Cardiac atrium fibroblast (primary cell): Measurements from ENCODE around the gene SOX18. TPM values are rescaled to one million over a fixed set of nuclear protein-coding genes. Genes with fewer than 3 reads are reported as not detected.

Experiments
- total RNA-seq: library from RNA; depleted of rRNA; stranded (reverse); fragments of >200 nt; gene quantifications from 2 replicates; pipeline ENCODE4 v1.2.3, GENCODE V29; 2015

SOX18 gene
- total RNA-seq: 0.36 and 1.8 TPM in 2 replicates

GRCh38 chr20:64049060-64049877, at the start of gene SOX18:
Gene SOX18 (minus strand): TSS chr20:64049639. CDS start chr20:64049516, 123 bp downstream.

DNA sequence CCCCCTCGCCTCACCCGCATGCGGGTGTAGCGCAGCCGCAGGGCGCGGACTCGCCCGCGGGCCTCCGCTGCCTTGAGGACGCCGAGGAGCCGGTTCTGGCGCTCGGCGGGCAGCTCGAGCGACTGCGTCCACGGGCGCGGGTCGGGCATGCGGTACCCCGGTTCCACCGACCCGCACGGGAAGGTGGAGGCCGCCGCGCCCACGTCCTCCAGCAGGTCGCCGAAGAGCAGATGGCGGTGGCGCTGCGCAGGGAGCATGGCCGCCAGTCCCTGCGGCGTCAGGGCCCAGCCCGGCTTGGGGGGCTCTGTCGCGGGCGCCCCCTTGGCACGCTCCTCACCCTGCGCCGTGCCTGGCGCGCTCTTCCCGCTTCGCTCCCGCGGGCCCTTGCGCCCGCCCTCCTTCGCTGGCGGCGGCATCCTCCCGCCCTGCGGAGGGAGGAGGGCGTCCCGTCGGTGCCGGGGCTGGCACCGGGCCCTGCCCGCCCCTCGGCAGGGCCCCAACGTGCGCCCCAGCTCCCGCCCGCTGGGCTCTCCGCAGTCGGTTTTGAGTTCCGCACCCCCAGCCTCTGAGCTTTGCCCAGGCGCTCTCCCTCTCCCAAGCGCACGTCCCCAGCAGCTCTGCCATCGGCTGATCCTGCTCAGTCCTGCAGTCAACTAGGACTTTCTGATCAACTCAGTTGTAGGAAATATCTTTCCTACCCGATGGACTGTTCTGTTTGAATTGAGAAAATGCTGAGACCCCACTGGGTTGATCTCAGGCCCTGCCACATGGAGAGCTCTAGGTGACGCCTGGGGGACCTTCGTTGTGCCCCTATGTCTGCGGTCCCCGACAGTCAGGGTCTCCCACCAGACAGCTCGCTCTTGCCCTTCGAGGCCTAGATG, 34.6 kb upstream of the SOX18 start, which contains the start of gene LKAAEAR1:
TSS of gene LKAAEAR1 (minus strand) at position 595 of the 881 bp plus-strand sequence. CDS start at position 416, 179 bp downstream.

GRCh38 chr20:64080013-64080812, 30.8 kb upstream of the SOX18 start, which contains the start of gene OPRL1:
Gene OPRL1 (plus strand): TSS chr20:64080082. CDS start chr20:64092721, 12,639 bp downstream.

GRCh38 chr20:64079273-64080012, 30.0 kb upstream of the SOX18 start, which contains the start of gene RGS19:
Gene RGS19 (minus strand): TSS chr20:64079518. CDS start chr20:64076886, 2,632 bp downstream.

DNA sequence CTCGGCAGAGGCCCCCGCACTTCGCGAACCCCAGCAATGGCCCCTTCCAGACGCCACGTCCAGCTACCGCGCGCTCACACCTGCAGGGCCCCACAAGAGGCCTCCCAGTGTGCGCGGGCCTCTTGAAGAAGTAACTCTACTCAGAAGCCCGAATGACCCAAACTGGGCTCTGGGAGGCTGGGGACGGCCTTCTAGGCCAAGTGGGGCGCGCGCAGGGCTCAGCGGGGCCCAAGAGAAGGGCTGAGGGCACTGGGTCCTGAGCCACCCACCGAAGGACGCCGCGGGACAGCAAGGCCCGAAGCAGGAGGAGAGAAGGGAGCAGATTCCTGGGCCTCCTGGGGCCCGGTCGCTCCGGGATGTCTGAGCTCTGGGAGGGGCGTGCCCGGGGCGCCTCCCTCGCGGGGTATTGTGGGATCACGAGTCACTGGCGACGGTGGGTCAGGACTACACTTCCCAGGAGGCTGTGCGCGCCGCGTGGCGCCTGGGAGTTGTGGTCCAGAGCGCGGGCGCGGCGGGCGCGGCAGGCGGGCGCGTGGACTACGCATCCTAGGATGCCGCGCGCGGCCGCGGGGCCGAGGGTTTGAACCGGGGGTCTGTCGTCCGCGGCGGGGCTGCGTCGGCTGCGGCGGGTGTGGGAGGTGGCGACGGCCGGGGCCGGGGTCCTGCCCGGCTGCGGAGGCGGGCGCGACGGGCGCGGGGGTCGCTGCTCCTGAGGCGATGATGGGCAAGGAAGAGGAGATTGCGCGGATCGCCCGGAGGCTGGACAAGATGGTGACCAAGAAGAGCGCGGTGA, 13.4 kb upstream of the SOX18 start, which contains the start of gene TCEA2:
TSS of gene TCEA2 (plus strand) at position 603 of the 793 bp plus-strand sequence. CDS start at position 718, 115 bp downstream.

DNA sequence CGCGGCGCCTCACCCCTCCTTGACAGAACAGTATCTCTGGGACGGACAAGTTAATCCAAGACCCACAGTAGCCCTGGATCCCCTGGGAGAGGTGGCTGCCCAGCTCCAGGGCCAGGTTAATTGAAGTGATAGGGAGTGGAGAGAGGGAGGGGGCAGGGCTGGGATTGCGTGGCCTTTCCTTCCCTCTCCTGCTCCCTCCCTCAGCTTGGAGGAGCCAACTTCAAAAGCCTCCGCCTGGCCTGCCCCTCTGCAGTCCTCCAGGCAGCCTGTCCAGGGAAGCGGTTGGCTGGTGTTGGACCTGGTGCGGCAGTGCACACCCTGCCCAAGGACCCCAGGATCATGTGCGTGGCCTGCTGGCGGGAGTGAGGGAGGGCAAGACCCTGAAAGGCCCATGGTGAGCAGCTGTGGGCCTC, 13.5 kb downstream of the SOX18 start, which contains the start of gene C20orf204:
TSS of gene C20orf204 (plus strand) at position 250 of the 413 bp plus-strand sequence. CDS start at position 392, 142 bp downstream.

Other genes with a start within 250 kb of the SOX18 start
- gene ZBTB46, start 218.4 kb downstream of the SOX18 start, total RNA-seq: 3.4 and 3.9 TPM in 2 replicates
- gene ABHD16B, start 188.1 kb downstream of the SOX18 start, total RNA-seq: not detected in 2 replicates
- gene TPD52L2, start 184.4 kb downstream of the SOX18 start, total RNA-seq: 131 and 133 TPM in 2 replicates
- 51.4 and 57.8 TPM in 2 replicates for gene DNAJC5, start 154.5 kb downstream of the SOX18 start, total RNA-seq
- 14.9 and 17.3 TPM in 2 replicates for gene UCKL1, start 93.2 kb downstream of the SOX18 start, total RNA-seq
- gene ZNF512B, start 79.7 kb downstream of the SOX18 start, total RNA-seq: 8.7 and 11.7 TPM in 2 replicates
- 1.1 and 2.4 TPM in 2 replicates for gene SAMD10, start 70.0 kb downstream of the SOX18 start, total RNA-seq
- 36.8 and 42.0 TPM in 2 replicates for gene PRPF6, start 68.5 kb downstream of the SOX18 start, total RNA-seq
- 0.18 TPM in 1 of 2 replicates, not detected in the other for gene C20orf204, start 13.5 kb downstream of the SOX18 start, total RNA-seq
- 26.5 and 30.6 TPM in 2 replicates for gene TCEA2, start 13.6 kb upstream of the SOX18 start, total RNA-seq
- gene RGS19, start 29.9 kb upstream of the SOX18 start, total RNA-seq: 9.4 and 10.1 TPM in 2 replicates
- 0.65 TPM in 1 of 2 replicates, not detected in the other for gene OPRL1, start 30.4 kb upstream of the SOX18 start, total RNA-seq
- 2.5 TPM in 1 of 2 replicates, not detected in the other for gene LKAAEAR1, start 34.8 kb upstream of the SOX18 start, total RNA-seq
- not detected in 2 replicates for gene NPBWR2, start 57.9 kb upstream of the SOX18 start, total RNA-seq
- not detected in 2 replicates for gene MYT1, start 114.8 kb upstream of the SOX18 start, total RNA-seq
- gene PCMTD2, start 206.1 kb upstream of the SOX18 start, total RNA-seq: 10.4 and 22.7 TPM in 2 replicates